Loucy (cell line): ENCODE data around the gene NOTCH2.
"Not testable (repeated sequence)": the region's sequence is repeated elsewhere in the genome, so short reads cannot be mapped to it uniquely, and the experiment has no call there.

Source experiments
- H2AFZ ChIP-seq: fragments of 200-600 bp; sonication (generic); 2 replicates; pipeline ENCODE4 v1.6.0; 2016; ENCODE audit warnings: antibody characterized with exemption, mild to moderate bottlenecking, low read length, moderate library complexity
- H3F3A ChIP-seq: fragments of 200-600 bp; 2 replicates; pipeline ENCODE4 v1.6.0; 2016; ENCODE audit warnings: antibody characterized with exemption, low read depth, mild to moderate bottlenecking
- H3K27me3 ChIP-seq: fragments of 200-600 bp; sonication (generic); 2 replicates; pipeline ENCODE4 v1.6.1; 2014; ENCODE audit warnings: low read length, mild to moderate bottlenecking; ENCODE audit not compliant: insufficient read depth, poor library complexity, severe bottlenecking
- H3K36me3 ChIP-seq: fragments of 200-600 bp; sonication (generic); 2 replicates; pipeline ENCODE4 v1.6.1; 2016; ENCODE audit warnings: low read length; ENCODE audit not compliant: insufficient read depth
- H3K4me1 ChIP-seq: fragments of 200-600 bp; sonication (generic); 2 replicates; pipeline ENCODE4 v1.5.1; 2014; ENCODE audit warnings: low read length, mild to moderate bottlenecking; ENCODE audit not compliant: insufficient read depth, poor library complexity, severe bottlenecking
- H3K4me2 ChIP-seq: fragments of 200-600 bp; sonication (generic); 2 replicates; pipeline ENCODE4 v1.6.0; 2014; ENCODE audit warnings: antibody characterized with exemption, low read length, low read depth, mild to moderate bottlenecking; ENCODE audit not compliant: poor library complexity, severe bottlenecking
- H3K4me3 ChIP-seq: fragments of 200-600 bp; sonication (generic); 2 replicates; pipeline ENCODE4 v1.5.1; 2014; ENCODE audit warnings: low read length, mild to moderate bottlenecking, mixed read lengths; ENCODE audit not compliant: poor library complexity, severe bottlenecking
- H3K79me2 ChIP-seq: fragments of 200-600 bp; sonication (generic); 2 replicates; pipeline ENCODE4 v1.6.1; 2014; ENCODE audit warnings: low read length; ENCODE audit not compliant: insufficient read depth
- H3K9ac ChIP-seq: fragments of 200-600 bp; sonication (generic); 2 replicates; pipeline ENCODE4 v1.6.0; 2014; ENCODE audit warnings: mild to moderate bottlenecking, low read depth, low read length, moderate library complexity; ENCODE audit not compliant: poor library complexity, severe bottlenecking
- H3K9me2 ChIP-seq: fragments of 200-600 bp; sonication (generic); replicated peaks from 2 replicates; pipeline ENCODE4 v1.6.1; 2016; ENCODE audit warnings: low read depth, low read length, mixed read lengths
- H3K9me3 ChIP-seq: fragments of 200-600 bp; sonication (generic); 2 replicates; pipeline ENCODE4 v1.6.1; 2014; ENCODE audit warnings: mild to moderate bottlenecking, antibody characterized with exemption, low read length, low read depth; ENCODE audit not compliant: insufficient read depth
- H4K20me1 ChIP-seq: fragments of 200-600 bp; sonication (generic); 2 replicates; pipeline ENCODE4 v1.6.0; 2014; ENCODE audit warnings: antibody characterized with exemption, low read length, mild to moderate bottlenecking; ENCODE audit not compliant: insufficient read depth, poor library complexity, severe bottlenecking

The NOTCH2 gene

GRCh38 chr1:120069067-120069919 is at the start of gene NOTCH2:
TSS of gene NOTCH2 (minus strand) at chr1:120069662. CDS start at chr1:120069406, 256 bp downstream.
- H3K4me1 ChIP-seq, H3K4me2 ChIP-seq, H3K79me2 ChIP-seq, H4K20me1 ChIP-seq, H2AFZ ChIP-seq, H3K27me3 ChIP-seq, H3K9me3 ChIP-seq, H3K36me3 ChIP-seq, H3F3A ChIP-seq, H3K9me2 ChIP-seq: not testable (repeated sequence)
- Histone ChIP-seq H3K9ac (peak within 1 kb of the TSS; percentile 59), H3K4me3 (peak within 1 kb of the TSS; percentile 65)

DNA sequence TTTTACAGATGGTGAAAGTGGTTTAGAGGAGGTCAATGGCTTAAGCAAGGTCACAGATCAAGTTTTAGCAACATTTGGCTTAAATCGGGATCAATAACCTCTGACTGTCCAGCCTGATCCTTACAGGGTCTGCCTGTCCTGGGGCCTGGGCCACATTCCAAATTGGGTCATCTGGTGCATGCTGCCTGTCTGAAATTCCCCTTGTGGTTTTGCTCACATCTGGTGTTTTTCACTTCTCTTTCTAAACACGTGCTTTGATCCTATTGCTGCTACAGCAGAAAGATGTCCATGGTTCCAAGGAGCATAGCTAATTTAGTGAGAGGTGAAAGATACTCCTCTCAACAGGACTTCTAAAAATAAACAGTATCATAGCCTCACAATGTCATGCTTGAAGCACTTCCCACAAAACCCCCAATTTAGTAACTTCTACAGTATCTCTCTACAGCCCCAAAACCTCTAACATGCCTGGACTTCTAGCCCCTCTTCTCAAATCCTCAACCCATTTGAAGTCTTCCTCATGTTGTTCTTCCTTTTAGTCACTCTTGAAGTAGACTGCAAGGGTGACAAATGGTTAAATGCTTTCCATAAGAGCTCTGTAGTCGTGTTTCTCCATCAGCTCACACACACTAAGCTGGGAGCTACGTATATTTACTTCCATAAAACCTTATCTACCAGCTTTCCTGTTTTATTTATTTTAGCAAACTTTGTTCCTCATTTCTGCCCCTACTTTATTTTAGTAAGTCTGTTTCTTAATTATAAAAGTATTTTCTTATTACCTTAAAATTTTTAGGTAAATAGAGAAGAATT is 48.1 kb upstream of the NOTCH2 start:
- H3F3A ChIP-seq, H2AFZ ChIP-seq, H3K27me3 ChIP-seq, H3K9me3 ChIP-seq, H4K20me1 ChIP-seq, H3K9ac ChIP-seq, H3K4me3 ChIP-seq, H3K4me2 ChIP-seq, H3K79me2 ChIP-seq, H3K4me1 ChIP-seq, H3K9me2 ChIP-seq, H3K36me3 ChIP-seq: not testable (repeated sequence)

DNA sequence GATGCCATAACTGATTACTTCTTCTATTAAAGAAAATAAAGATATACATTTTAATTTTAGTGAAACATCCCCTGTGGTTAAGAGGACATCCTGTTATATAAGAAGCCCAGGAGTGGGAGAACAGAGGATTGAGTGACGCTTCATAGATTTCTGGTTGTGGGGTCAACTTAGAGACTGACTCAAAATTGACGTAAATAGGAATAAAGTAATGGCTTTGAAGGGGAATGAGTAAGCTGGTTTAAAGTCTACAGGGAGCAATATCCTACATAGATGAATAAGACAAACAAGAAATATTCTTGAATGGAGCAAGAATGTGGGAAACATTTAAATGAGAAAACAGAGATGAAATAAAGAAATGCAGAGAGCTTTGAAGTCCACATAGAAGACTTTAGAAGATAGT is 46.6 kb upstream of the NOTCH2 start:
- not testable (repeated sequence) for H3K4me3 ChIP-seq, H3F3A ChIP-seq, H3K9ac ChIP-seq, H3K9me2 ChIP-seq, H3K79me2 ChIP-seq, H3K9me3 ChIP-seq, H4K20me1 ChIP-seq, H3K4me2 ChIP-seq, H3K36me3 ChIP-seq, H3K4me1 ChIP-seq, H2AFZ ChIP-seq, H3K27me3 ChIP-seq

DNA sequence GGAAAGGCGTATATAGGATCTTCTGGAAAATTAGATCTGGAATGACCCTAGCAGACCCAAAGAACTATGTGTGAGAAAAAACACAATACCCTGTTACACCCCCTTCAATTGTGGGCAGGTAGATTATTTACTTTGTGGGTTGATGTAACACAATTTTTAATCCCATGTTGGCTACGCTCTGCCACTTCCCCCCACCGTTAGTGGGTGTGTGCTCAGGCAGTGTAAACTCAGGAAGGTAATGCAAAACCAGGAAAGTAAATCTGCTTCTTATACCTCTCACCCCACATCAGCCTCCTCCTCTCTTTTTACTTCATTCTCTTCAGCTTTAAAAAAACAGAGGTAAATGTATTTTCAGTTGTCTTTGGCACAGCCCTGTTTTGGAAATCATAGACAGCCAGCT is 43.7 kb upstream of the NOTCH2 start:
- not testable (repeated sequence) for H3K9ac ChIP-seq, H3K9me2 ChIP-seq, H3K9me3 ChIP-seq, H2AFZ ChIP-seq, H3K4me2 ChIP-seq, H3F3A ChIP-seq, H3K36me3 ChIP-seq, H3K4me1 ChIP-seq, H4K20me1 ChIP-seq, H3K79me2 ChIP-seq, H3K4me3 ChIP-seq, H3K27me3 ChIP-seq

GRCh38 chr1:120112212-120112611 is 42.8 kb upstream of the NOTCH2 start:
- H3F3A ChIP-seq, H2AFZ ChIP-seq, H3K4me1 ChIP-seq, H3K4me2 ChIP-seq, H4K20me1 ChIP-seq, H3K9me3 ChIP-seq, H3K27me3 ChIP-seq, H3K4me3 ChIP-seq, H3K9me2 ChIP-seq, H3K36me3 ChIP-seq, H3K79me2 ChIP-seq, H3K9ac ChIP-seq: not testable (repeated sequence)

GRCh38 chr1:120111771-120112170 is 42.3 kb upstream of the NOTCH2 start:
- H3K4me2 ChIP-seq, H3K36me3 ChIP-seq, H3F3A ChIP-seq, H4K20me1 ChIP-seq, H3K27me3 ChIP-seq, H3K4me1 ChIP-seq, H2AFZ ChIP-seq, H3K4me3 ChIP-seq, H3K9ac ChIP-seq, H3K79me2 ChIP-seq, H3K9me3 ChIP-seq, H3K9me2 ChIP-seq: not testable (repeated sequence)

DNA sequence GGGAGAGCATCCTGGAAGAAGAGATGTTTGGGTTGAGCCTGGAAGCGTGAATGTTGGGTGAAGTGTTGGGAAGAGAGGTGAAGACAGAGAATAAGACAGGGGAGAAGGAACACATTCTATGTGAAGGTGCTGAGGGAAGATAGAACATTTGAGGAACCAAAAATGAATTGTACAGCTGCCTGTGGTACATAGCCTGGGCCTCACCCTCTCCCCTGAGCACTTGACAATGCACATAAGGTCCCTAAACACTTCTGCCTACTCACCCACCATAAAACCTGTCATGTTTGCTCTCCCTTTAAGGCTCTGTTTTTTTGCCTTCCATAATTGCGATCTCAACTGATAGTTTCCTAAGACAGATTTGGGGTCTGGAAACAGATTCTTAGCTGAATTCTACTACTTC is 41.5 kb upstream of the NOTCH2 start:
- not testable (repeated sequence) for H3K27me3 ChIP-seq, H4K20me1 ChIP-seq, H3K4me3 ChIP-seq, H3K36me3 ChIP-seq, H2AFZ ChIP-seq, H3K4me2 ChIP-seq, H3K4me1 ChIP-seq, H3F3A ChIP-seq, H3K9me2 ChIP-seq, H3K9me3 ChIP-seq, H3K79me2 ChIP-seq, H3K9ac ChIP-seq
